ENCODE data around the gene SNAP47.

DNA sequence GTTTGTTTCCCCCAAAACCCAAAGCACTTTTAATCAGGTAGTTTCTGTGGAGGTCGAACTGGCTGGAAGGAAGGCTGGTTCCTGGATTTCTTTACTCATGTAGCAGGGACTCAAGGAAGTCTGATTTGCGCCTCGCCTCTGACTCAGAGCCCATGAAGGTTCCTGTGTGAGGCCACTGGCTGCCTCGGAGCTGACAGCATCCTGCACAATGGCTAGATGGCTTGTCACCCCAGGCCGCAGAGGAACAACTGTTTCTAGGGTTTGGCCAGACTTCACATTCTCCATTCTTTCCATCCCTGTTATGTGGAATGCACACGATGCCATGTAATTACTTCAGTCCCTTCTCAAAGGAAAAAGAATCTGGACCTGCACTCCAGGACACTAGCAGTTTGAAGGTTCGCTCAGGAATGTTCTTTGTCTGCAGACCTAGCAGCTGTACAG lies 41.1 kb downstream of the SNAP47 start:
- no peak for TF ChIP-seq EZH2 (optimal IDR thresholded peaks at IDR 0.05; ENCODE audit: low read depth, low read length)
- TF ChIP-seq, protein P1, sequence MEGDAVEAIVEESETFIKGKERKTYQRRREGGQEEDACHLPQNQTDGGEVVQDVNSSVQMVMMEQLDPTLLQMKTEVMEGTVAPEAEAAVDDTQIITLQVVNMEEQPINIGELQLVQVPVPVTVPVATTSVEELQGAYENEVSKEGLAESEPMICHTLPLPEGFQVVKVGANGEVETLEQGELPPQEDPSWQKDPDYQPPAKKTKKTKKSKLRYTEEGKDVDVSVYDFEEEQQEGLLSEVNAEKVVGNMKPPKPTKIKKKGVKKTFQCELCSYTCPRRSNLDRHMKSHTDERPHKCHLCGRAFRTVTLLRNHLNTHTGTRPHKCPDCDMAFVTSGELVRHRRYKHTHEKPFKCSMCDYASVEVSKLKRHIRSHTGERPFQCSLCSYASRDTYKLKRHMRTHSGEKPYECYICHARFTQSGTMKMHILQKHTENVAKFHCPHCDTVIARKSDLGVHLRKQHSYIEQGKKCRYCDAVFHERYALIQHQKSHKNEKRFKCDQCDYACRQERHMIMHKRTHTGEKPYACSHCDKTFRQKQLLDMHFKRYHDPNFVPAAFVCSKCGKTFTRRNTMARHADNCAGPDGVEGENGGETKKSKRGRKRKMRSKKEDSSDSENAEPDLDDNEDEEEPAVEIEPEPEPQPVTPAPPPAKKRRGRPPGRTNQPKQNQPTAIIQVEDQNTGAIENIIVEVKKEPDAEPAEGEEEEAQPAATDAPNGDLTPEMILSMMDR (IDR thresholded peaks at IDR 0.05; ENCODE audit: low read length): no peak

All from MM.1S (cell line).